C4-2B (cell line): ENCODE results near the gene ANKRD12.

Experiments
- H3K27ac ChIP-seq: fragments of 450-650 bp; 2 replicates; pipeline ENCODE4 v1.5.1; 2017
- ZFX ChIP-seq: fragments of 450-650 bp; IDR thresholded peaks from 2 replicates; pipeline ENCODE4 v1.6.1; 2017
- TF ChIP-seq, protein P1 (sequence below): fragments of 450-650 bp; conservative IDR thresholded peaks from 2 replicates; pipeline ENCODE4 v1.5.1; 2017; ENCODE audit warnings: mild to moderate bottlenecking

ANKRD12 gene

DNA sequence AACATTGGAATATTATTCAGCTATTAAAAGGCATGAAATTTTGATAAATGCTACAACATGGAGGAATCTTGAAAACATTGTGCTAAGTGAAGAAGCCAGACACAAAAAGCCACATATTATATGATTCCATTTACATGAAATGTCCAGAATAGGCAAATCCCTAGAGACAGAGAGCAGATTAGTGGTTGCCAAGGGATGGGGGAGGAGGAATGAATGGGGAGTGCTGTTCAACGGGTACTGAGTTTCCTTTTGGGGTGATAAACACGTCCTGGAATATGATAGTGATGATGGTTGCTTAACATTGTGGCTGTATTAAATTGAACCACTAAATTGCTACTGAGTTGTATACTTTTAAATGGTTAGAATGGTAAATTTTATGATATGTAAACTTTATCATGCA lies 189.1 kb downstream of the ANKRD12 start:
- H3K27ac ChIP-seq: no peak overlapping the region
- TF ChIP-seq ZFX: no peak
- TF ChIP-seq, protein P1, sequence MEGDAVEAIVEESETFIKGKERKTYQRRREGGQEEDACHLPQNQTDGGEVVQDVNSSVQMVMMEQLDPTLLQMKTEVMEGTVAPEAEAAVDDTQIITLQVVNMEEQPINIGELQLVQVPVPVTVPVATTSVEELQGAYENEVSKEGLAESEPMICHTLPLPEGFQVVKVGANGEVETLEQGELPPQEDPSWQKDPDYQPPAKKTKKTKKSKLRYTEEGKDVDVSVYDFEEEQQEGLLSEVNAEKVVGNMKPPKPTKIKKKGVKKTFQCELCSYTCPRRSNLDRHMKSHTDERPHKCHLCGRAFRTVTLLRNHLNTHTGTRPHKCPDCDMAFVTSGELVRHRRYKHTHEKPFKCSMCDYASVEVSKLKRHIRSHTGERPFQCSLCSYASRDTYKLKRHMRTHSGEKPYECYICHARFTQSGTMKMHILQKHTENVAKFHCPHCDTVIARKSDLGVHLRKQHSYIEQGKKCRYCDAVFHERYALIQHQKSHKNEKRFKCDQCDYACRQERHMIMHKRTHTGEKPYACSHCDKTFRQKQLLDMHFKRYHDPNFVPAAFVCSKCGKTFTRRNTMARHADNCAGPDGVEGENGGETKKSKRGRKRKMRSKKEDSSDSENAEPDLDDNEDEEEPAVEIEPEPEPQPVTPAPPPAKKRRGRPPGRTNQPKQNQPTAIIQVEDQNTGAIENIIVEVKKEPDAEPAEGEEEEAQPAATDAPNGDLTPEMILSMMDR: no peak

DNA sequence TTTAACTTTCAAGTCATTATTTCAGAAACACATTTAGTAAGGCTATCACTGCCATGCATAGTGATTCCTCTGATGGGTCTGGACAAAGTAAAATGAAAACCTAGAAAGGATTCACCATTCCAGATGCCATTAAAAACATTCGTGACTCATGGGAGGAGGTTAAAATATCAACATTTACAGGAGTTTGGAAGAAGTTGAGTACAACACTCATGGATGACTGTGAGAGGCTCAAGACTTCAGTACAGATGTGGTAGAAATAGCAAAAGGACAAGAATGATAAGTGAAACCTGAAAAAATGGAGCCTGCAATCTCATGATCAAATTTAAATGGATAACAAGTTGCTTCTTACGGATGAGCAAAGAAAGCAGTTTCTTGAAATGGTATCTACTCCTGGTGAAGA lies 192.2 kb downstream of the ANKRD12 start:
- no peak overlapping the region for H3K27ac ChIP-seq
- no peak for TF ChIP-seq ZFX
- TF ChIP-seq, protein P1: no peak

- no peak overlapping the region; the same call in 1 of the 2 replicates for H3K27ac ChIP-seq
- TF ChIP-seq ZFX: no peak
- TF ChIP-seq, protein P1: no peak
Measured at GRCh38 chr18:9329471-9329870, 192.9 kb downstream of the ANKRD12 start.

DNA sequence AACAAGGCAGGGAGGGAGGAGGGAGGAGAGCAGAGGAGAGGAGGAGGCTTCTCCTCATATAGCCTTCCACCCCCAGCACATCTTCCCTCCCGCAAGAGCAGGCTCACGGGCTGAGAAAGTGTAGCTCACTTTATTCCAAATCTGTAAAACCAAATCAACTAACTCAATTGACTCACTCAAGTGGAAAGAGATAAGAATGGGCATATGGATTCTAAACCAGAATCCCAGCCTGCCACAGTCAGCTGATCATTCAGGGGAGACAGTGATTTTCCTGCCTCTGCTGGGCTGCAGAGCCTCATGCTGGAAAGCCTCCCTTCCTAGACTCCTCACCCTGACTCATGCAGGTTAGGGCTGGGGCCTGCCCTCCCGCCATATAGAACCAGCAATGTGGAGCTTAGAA lies 193.8 kb downstream of the ANKRD12 start:
- H3K27ac ChIP-seq: peak overlapping the region; percentile 26; the same call in 1 of the 2 replicates
- TF ChIP-seq, protein P1: no peak
- no peak for TF ChIP-seq ZFX

- H3K27ac ChIP-seq: peak overlapping the region; percentile 55; the same call in 1 of the 2 replicates
Measured at GRCh38 chr18:9333441-9334328, 197.1 kb downstream of the ANKRD12 start.

GRCh38 chr18:9334329-9334972 lies 197.9 kb downstream of the ANKRD12 start, which contains the start of gene TWSG1:
Gene TWSG1 (plus strand): TSS chr18:9334773. CDS start chr18:9337230, 2,457 bp downstream.
- H3K27ac ChIP-seq: peak within 1 kb of the TSS; percentile 55
- TF ChIP-seq, protein P1: peak; percentile 65
- TF ChIP-seq ZFX: no peak

More at GRCh38 chr18:9333441-9334328, 197.1 kb downstream of the ANKRD12 start:
- no peak for TF ChIP-seq ZFX
- TF ChIP-seq, protein P1: no peak
